Neural cell (in vitro differentiated cells): Measurements from ENCODE around the gene KCNJ5. TPM values are rescaled to one million over a fixed set of nuclear protein-coding genes. Genes with fewer than 3 reads are reported as not detected.

ENCODE experiments used
- H2AFZ ChIP-seq: fragments of 200-600, 300-800 bp; sonication (generic), shearing (Covaris generic); 2 replicates; pipeline ENCODE4 v1.6.0; 2014; ENCODE audit warnings: low read depth, mild to moderate bottlenecking, antibody characterized with exemption, low read length, moderate library complexity
- H3F3A ChIP-seq: fragments of 200-600 bp; shearing (Covaris generic); 2 replicates; pipeline ENCODE4 v1.6.1; 2016; ENCODE audit warnings: mild to moderate bottlenecking, moderate library complexity, mixed read lengths, antibody characterized with exemption, low read length; ENCODE audit not compliant: insufficient read depth, poor library complexity, severe bottlenecking
- H3K27ac ChIP-seq: fragments of 200-600, 300-800 bp; sonication (generic), shearing (Covaris generic); 2 replicates; pipeline ENCODE4 v1.5.1; 2014; ENCODE audit warnings: mild to moderate bottlenecking, low read length, moderate library complexity
- H3K27me3 ChIP-seq: fragments of 300-800, 200-600 bp; sonication (generic), shearing (Covaris generic); 2 replicates; pipeline ENCODE4 v1.6.0; 2014; ENCODE audit warnings: mild to moderate bottlenecking, low read depth, low read length, moderate library complexity; ENCODE audit not compliant: insufficient read depth
- H3K36me3 ChIP-seq: fragments of 300-800, 200-600 bp; sonication (generic), shearing (Covaris generic); 2 replicates; pipeline ENCODE4 v1.5.1; 2014; ENCODE audit warnings: mild to moderate bottlenecking, antibody characterized with exemption, low read length, moderate library complexity; ENCODE audit not compliant: insufficient read depth
- H3K4me2 ChIP-seq: fragments of 300-800, 200-600 bp; sonication (generic), shearing (Covaris generic); 2 replicates; pipeline ENCODE4 v1.6.0; 2014; ENCODE audit warnings: mild to moderate bottlenecking, low read length
- H3K4me3 ChIP-seq: fragments of 300-800, 200-600 bp; sonication (generic), shearing (Covaris generic); 2 replicates; pipeline ENCODE4 v1.5.1; 2014; ENCODE audit warnings: mild to moderate bottlenecking, low read length, moderate library complexity
- H3K79me2 ChIP-seq: fragments of 200-600 bp; shearing (Covaris generic); replicated peaks from 2 replicates; pipeline ENCODE4 v1.6.0; 2014; ENCODE audit warnings: mild to moderate bottlenecking, low read length, moderate library complexity; ENCODE audit not compliant: insufficient read depth
- H3K9ac ChIP-seq: fragments of 300-800, 200-600 bp; sonication (generic), shearing (Covaris generic); 2 replicates; pipeline ENCODE4 v1.6.1; 2016; ENCODE audit warnings: mild to moderate bottlenecking, low read length, mixed read lengths
- H3K9me2 ChIP-seq: fragments of 200-600 bp; shearing (Covaris generic); 2 replicates; pipeline ENCODE4 v1.6.1; 2016; ENCODE audit warnings: mild to moderate bottlenecking, low read length, mixed read lengths; ENCODE audit not compliant: insufficient read depth
- H3K9me3 ChIP-seq: fragments of 200-600, 300-800 bp; sonication (generic), shearing (Covaris generic); 2 replicates; pipeline ENCODE4 v1.6.1; 2016; ENCODE audit warnings: mild to moderate bottlenecking, mixed run types, low read length, moderate library complexity, mixed read lengths
- H4K20me1 ChIP-seq: fragments of 200-600 bp; shearing (Covaris generic); 2 replicates; pipeline ENCODE4 v1.6.1; 2016; ENCODE audit warnings: mild to moderate bottlenecking, mixed run types; ENCODE audit not compliant: insufficient read depth
- CTCF ChIP-seq: fragments of 450-650 bp; IDR thresholded peaks from 2 replicates; pipeline ENCODE4 v1.5.1; 2014; ENCODE audit warnings: antibody characterized with exemption, mild to moderate bottlenecking, moderate library complexity; ENCODE audit not compliant: poor library complexity, severe bottlenecking
- EP300 ChIP-seq: fragments of 450-650 bp; conservative IDR thresholded peaks from 2 replicates; pipeline ENCODE4 v1.6.1; 2014; ENCODE audit warnings: antibody characterized with exemption, mild to moderate bottlenecking, moderate library complexity; ENCODE audit not compliant: poor library complexity, severe bottlenecking
- EZH2 ChIP-seq: fragments of 200-600, 300-800 bp; shearing (Covaris generic), sonication (generic); IDR thresholded peaks from 2 replicates; pipeline ENCODE4 v1.6.1; 2014; ENCODE audit warnings: antibody characterized with exemption, low read length, borderline replicate concordance, mild to moderate bottlenecking; ENCODE audit not compliant: insufficient read depth, poor library complexity, severe bottlenecking
- MXI1 ChIP-seq: fragments of 450-650 bp; conservative IDR thresholded peaks from 2 replicates; pipeline ENCODE4 v1.6.1; 2014; ENCODE audit warnings: antibody characterized with exemption, mild to moderate bottlenecking; ENCODE audit not compliant: poor library complexity, severe bottlenecking
- POLR2AphosphoS5 ChIP-seq: IDR thresholded peaks from 2 replicates; pipeline ENCODE4 v1.6.1; 2012
- RAD21 ChIP-seq: fragments of 450-650 bp; conservative IDR thresholded peaks from 2 replicates; pipeline ENCODE4 v1.6.1; 2014; ENCODE audit warnings: antibody characterized with exemption, mild to moderate bottlenecking, moderate library complexity
- REST ChIP-seq: IDR thresholded peaks from 2 replicates; pipeline ENCODE4 v1.6.1; 2012; ENCODE audit warnings: borderline replicate concordance
- SMC3 ChIP-seq: fragments of 450-650 bp; conservative IDR thresholded peaks from 2 replicates; pipeline ENCODE4 v1.6.1; 2014; ENCODE audit warnings: antibody characterized with exemption, mild to moderate bottlenecking, moderate library complexity; ENCODE audit not compliant: poor library complexity
- TAF1 ChIP-seq: IDR thresholded peaks from 2 replicates; pipeline ENCODE4 v1.6.1; 2012; ENCODE audit warnings: low read depth
- polyA plus RNA-seq: library from polyadenylated mRNA; depleted of rRNA; stranded (reverse); fragments of >200 nt; gene quantifications from 2 replicates; pipeline ENCODE4 v1.2.3, GENCODE V29; 2014

The KCNJ5 gene
- polyA plus RNA-seq, 1 donor from 2014 or later, result 1.1 TPM

GRCh38 chr11:128910576-128910975 lies 19.4 kb downstream of the KCNJ5 start:
- no peak overlapping the region for H3K4me2 ChIP-seq
- H3F3A ChIP-seq, result no peaks in the 10 kb centered on the region
- no peaks in the 10 kb centered on the region for H3K9me2 ChIP-seq
- peaks cover 19% of the 10 kb centered on the region for H3K27me3 ChIP-seq
- H3K9me3 ChIP-seq, result no peaks in the 10 kb centered on the region
- no peaks in the 10 kb centered on the region for H4K20me1 ChIP-seq
- no peak overlapping the region for H3K4me3 ChIP-seq
- no peak overlapping the region for H3K9ac ChIP-seq
- H3K36me3 ChIP-seq, result no peaks in the 10 kb centered on the region
- no peak overlapping the region for H3K27ac ChIP-seq
- TF ChIP-seq POLR2AphosphoS5 (no peak), MXI1 (no peak), EZH2 (no peak), RAD21 (no peak), REST (no peak), TAF1 (no peak), EP300 (no peak), SMC3 (no peak), CTCF (no peak)
- H2AFZ ChIP-seq, result no peak overlapping the region
- H3K79me2 ChIP-seq, result no peaks in the 10 kb centered on the region

- no peaks in the 10 kb centered on the region for H3K9me3 ChIP-seq
- TF ChIP-seq CTCF (no peak), TAF1 (no peak), RAD21 (no peak)
- H4K20me1 ChIP-seq, result no peaks in the 10 kb centered on the region
- H3K36me3 ChIP-seq, result no peaks in the 10 kb centered on the region
- peaks cover 13% of the 10 kb centered on the region for H3K27me3 ChIP-seq
- H3K27ac ChIP-seq, result no peak overlapping the region
- no peak overlapping the region for H3K4me2 ChIP-seq
- no peak overlapping the region for H3K4me3 ChIP-seq
- no peaks in the 10 kb centered on the region for H3K79me2 ChIP-seq
- no peaks in the 10 kb centered on the region for H3K9me2 ChIP-seq
- H3K9ac ChIP-seq, result no peak overlapping the region
- H2AFZ ChIP-seq, result no peak overlapping the region
- H3F3A ChIP-seq, result no peaks in the 10 kb centered on the region
Measured at GRCh38 chr11:128911239-128911638, 20.1 kb downstream of the KCNJ5 start.
